ENCODE results near the gene NRTN.

- no peak for TF ChIP-seq CTCF (IDR thresholded peaks at IDR 0.05)
- TF ChIP-seq POLR2A (IDR thresholded peaks at IDR 0.05) = no peak
Measured at GRCh38 chr19:5809469-5809868, 4.6 kb downstream of the NRTN start.

Data from adrenal gland (tissue), 5 donors.